Neural cell (in vitro differentiated cells): ENCODE results near the gene PMIS2. TPM values are rescaled to one million over a fixed set of nuclear protein-coding genes. Genes with fewer than 3 reads are reported as not detected.

Experiments
- H2AFZ ChIP-seq: fragments of 200-600, 300-800 bp; sonication (generic), shearing (Covaris generic); 2 replicates; pipeline ENCODE4 v1.6.0; 2014; ENCODE audit warnings: low read depth, mild to moderate bottlenecking, antibody characterized with exemption, low read length, moderate library complexity
- H3F3A ChIP-seq: fragments of 200-600 bp; shearing (Covaris generic); 2 replicates; pipeline ENCODE4 v1.6.1; 2016; ENCODE audit warnings: mild to moderate bottlenecking, moderate library complexity, mixed read lengths, antibody characterized with exemption, low read length; ENCODE audit not compliant: insufficient read depth, poor library complexity, severe bottlenecking
- H3K27ac ChIP-seq: fragments of 200-600, 300-800 bp; sonication (generic), shearing (Covaris generic); 2 replicates; pipeline ENCODE4 v1.5.1; 2014; ENCODE audit warnings: mild to moderate bottlenecking, low read length, moderate library complexity
- H3K27me3 ChIP-seq: fragments of 300-800, 200-600 bp; sonication (generic), shearing (Covaris generic); 2 replicates; pipeline ENCODE4 v1.6.0; 2014; ENCODE audit warnings: mild to moderate bottlenecking, low read depth, low read length, moderate library complexity; ENCODE audit not compliant: insufficient read depth
- H3K36me3 ChIP-seq: fragments of 300-800, 200-600 bp; sonication (generic), shearing (Covaris generic); 2 replicates; pipeline ENCODE4 v1.5.1; 2014; ENCODE audit warnings: mild to moderate bottlenecking, antibody characterized with exemption, low read length, moderate library complexity; ENCODE audit not compliant: insufficient read depth
- H3K4me2 ChIP-seq: fragments of 300-800, 200-600 bp; sonication (generic), shearing (Covaris generic); 2 replicates; pipeline ENCODE4 v1.6.0; 2014; ENCODE audit warnings: mild to moderate bottlenecking, low read length
- H3K4me3 ChIP-seq: fragments of 300-800, 200-600 bp; sonication (generic), shearing (Covaris generic); 2 replicates; pipeline ENCODE4 v1.5.1; 2014; ENCODE audit warnings: mild to moderate bottlenecking, low read length, moderate library complexity
- H3K79me2 ChIP-seq: fragments of 200-600 bp; shearing (Covaris generic); replicated peaks from 2 replicates; pipeline ENCODE4 v1.6.0; 2014; ENCODE audit warnings: mild to moderate bottlenecking, low read length, moderate library complexity; ENCODE audit not compliant: insufficient read depth
- H3K9ac ChIP-seq: fragments of 300-800, 200-600 bp; sonication (generic), shearing (Covaris generic); 2 replicates; pipeline ENCODE4 v1.6.1; 2016; ENCODE audit warnings: mild to moderate bottlenecking, low read length, mixed read lengths
- H3K9me2 ChIP-seq: fragments of 200-600 bp; shearing (Covaris generic); 2 replicates; pipeline ENCODE4 v1.6.1; 2016; ENCODE audit warnings: mild to moderate bottlenecking, low read length, mixed read lengths; ENCODE audit not compliant: insufficient read depth
- H3K9me3 ChIP-seq: fragments of 200-600, 300-800 bp; sonication (generic), shearing (Covaris generic); 2 replicates; pipeline ENCODE4 v1.6.1; 2016; ENCODE audit warnings: mild to moderate bottlenecking, mixed run types, low read length, moderate library complexity, mixed read lengths
- H4K20me1 ChIP-seq: fragments of 200-600 bp; shearing (Covaris generic); 2 replicates; pipeline ENCODE4 v1.6.1; 2016; ENCODE audit warnings: mild to moderate bottlenecking, mixed run types; ENCODE audit not compliant: insufficient read depth
- EP300 ChIP-seq: fragments of 450-650 bp; conservative IDR thresholded peaks from 2 replicates; pipeline ENCODE4 v1.6.1; 2014; ENCODE audit warnings: antibody characterized with exemption, mild to moderate bottlenecking, moderate library complexity; ENCODE audit not compliant: poor library complexity, severe bottlenecking
- EZH2 ChIP-seq: fragments of 200-600, 300-800 bp; shearing (Covaris generic), sonication (generic); IDR thresholded peaks from 2 replicates; pipeline ENCODE4 v1.6.1; 2014; ENCODE audit warnings: antibody characterized with exemption, low read length, borderline replicate concordance, mild to moderate bottlenecking; ENCODE audit not compliant: insufficient read depth, poor library complexity, severe bottlenecking
- MXI1 ChIP-seq: fragments of 450-650 bp; conservative IDR thresholded peaks from 2 replicates; pipeline ENCODE4 v1.6.1; 2014; ENCODE audit warnings: antibody characterized with exemption, mild to moderate bottlenecking; ENCODE audit not compliant: poor library complexity, severe bottlenecking
- POLR2AphosphoS5 ChIP-seq: IDR thresholded peaks from 2 replicates; pipeline ENCODE4 v1.6.1; 2012
- RAD21 ChIP-seq: fragments of 450-650 bp; conservative IDR thresholded peaks from 2 replicates; pipeline ENCODE4 v1.6.1; 2014; ENCODE audit warnings: antibody characterized with exemption, mild to moderate bottlenecking, moderate library complexity
- SMC3 ChIP-seq: fragments of 450-650 bp; conservative IDR thresholded peaks from 2 replicates; pipeline ENCODE4 v1.6.1; 2014; ENCODE audit warnings: antibody characterized with exemption, mild to moderate bottlenecking, moderate library complexity; ENCODE audit not compliant: poor library complexity
- TAF1 ChIP-seq: IDR thresholded peaks from 2 replicates; pipeline ENCODE4 v1.6.1; 2012; ENCODE audit warnings: low read depth
- polyA plus RNA-seq: library from polyadenylated mRNA; depleted of rRNA; stranded (reverse); fragments of >200 nt; gene quantifications from 2 replicates; pipeline ENCODE4 v1.2.3, GENCODE V29; 2014
- TF ChIP-seq, protein P1 (sequence below): fragments of 450-650 bp; IDR thresholded peaks from 2 replicates; pipeline ENCODE4 v1.5.1; 2014; ENCODE audit warnings: antibody characterized with exemption, mild to moderate bottlenecking, moderate library complexity; ENCODE audit not compliant: poor library complexity, severe bottlenecking
- TF ChIP-seq, protein P2 (sequence below): IDR thresholded peaks from 2 replicates; pipeline ENCODE4 v1.6.1; 2012; ENCODE audit warnings: borderline replicate concordance

Gene PMIS2
- polyA plus RNA-seq, 1 donor from 2014 or later, result not detected

DNA sequence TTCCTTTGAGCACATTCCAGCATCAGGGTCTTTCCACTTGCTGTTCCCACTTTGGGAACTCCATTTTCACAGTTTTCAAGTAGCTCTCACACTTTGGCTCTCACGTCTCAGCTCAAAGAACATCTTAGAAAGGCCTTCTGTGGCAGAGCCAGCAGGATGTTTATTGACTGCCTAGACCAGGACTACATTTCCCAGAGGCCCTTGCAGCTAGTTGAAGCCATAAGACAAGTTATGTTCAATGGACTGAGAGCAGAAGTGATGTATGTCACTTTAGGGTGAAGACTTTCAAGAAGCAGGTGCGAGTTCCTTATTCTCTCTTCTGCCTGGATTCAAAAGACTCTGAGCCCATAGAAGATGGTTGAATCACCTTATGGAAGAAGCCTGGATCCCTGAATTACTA lies 22.3 kb downstream of the PMIS2 start:
- H3K9ac ChIP-seq, result no peak overlapping the region
- H3K4me2 ChIP-seq, result no peak overlapping the region
- H3K27ac ChIP-seq, result no peak overlapping the region
- H3K27me3 ChIP-seq, result no peaks in the 10 kb centered on the region
- no peak overlapping the region for H2AFZ ChIP-seq
- TF ChIP-seq TAF1 (no peak), MXI1 (no peak), EP300 (no peak), SMC3 (no peak), POLR2AphosphoS5 (no peak), EZH2 (no peak), RAD21 (no peak)
- TF ChIP-seq, protein P1, sequence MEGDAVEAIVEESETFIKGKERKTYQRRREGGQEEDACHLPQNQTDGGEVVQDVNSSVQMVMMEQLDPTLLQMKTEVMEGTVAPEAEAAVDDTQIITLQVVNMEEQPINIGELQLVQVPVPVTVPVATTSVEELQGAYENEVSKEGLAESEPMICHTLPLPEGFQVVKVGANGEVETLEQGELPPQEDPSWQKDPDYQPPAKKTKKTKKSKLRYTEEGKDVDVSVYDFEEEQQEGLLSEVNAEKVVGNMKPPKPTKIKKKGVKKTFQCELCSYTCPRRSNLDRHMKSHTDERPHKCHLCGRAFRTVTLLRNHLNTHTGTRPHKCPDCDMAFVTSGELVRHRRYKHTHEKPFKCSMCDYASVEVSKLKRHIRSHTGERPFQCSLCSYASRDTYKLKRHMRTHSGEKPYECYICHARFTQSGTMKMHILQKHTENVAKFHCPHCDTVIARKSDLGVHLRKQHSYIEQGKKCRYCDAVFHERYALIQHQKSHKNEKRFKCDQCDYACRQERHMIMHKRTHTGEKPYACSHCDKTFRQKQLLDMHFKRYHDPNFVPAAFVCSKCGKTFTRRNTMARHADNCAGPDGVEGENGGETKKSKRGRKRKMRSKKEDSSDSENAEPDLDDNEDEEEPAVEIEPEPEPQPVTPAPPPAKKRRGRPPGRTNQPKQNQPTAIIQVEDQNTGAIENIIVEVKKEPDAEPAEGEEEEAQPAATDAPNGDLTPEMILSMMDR, result no peak
- TF ChIP-seq, protein P2, sequence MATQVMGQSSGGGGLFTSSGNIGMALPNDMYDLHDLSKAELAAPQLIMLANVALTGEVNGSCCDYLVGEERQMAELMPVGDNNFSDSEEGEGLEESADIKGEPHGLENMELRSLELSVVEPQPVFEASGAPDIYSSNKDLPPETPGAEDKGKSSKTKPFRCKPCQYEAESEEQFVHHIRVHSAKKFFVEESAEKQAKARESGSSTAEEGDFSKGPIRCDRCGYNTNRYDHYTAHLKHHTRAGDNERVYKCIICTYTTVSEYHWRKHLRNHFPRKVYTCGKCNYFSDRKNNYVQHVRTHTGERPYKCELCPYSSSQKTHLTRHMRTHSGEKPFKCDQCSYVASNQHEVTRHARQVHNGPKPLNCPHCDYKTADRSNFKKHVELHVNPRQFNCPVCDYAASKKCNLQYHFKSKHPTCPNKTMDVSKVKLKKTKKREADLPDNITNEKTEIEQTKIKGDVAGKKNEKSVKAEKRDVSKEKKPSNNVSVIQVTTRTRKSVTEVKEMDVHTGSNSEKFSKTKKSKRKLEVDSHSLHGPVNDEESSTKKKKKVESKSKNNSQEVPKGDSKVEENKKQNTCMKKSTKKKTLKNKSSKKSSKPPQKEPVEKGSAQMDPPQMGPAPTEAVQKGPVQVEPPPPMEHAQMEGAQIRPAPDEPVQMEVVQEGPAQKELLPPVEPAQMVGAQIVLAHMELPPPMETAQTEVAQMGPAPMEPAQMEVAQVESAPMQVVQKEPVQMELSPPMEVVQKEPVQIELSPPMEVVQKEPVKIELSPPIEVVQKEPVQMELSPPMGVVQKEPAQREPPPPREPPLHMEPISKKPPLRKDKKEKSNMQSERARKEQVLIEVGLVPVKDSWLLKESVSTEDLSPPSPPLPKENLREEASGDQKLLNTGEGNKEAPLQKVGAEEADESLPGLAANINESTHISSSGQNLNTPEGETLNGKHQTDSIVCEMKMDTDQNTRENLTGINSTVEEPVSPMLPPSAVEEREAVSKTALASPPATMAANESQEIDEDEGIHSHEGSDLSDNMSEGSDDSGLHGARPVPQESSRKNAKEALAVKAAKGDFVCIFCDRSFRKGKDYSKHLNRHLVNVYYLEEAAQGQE, result no peak
- H3K9me2 ChIP-seq, result no peaks in the 10 kb centered on the region
- H3K79me2 ChIP-seq, result no peaks in the 10 kb centered on the region
- H3K4me3 ChIP-seq, result no peak overlapping the region
- H4K20me1 ChIP-seq, result no peaks in the 10 kb centered on the region
- no peaks in the 10 kb centered on the region for H3K36me3 ChIP-seq
- no peaks in the 10 kb centered on the region for H3F3A ChIP-seq
- H3K9me3 ChIP-seq, result no peaks in the 10 kb centered on the region

DNA sequence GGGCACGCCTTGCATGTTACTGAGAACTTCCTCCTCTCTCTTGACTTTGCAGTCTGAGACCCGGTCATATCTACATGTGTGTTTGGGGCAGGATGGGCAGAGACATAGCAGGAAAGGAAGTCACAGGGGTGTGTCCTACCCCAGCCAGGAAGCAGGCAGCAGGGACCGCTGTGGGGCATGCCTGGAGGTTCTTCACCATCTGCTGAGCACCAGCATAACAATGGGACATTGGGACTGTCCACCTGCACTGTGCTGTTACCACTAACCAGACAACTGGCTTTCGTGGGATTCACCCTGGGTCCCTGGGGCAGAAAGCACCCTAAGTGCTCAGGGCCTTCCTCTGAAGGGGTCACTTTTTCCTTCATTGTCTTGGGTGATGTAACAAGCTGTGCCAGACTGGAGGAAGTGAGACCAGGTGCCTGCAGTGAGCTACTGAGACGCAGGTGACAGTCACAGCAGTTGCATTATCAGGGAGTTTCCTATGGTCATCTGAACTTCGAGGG lies 23.9 kb downstream of the PMIS2 start:
- Histone ChIP-seq H3K36me3 (no peaks in the 10 kb centered on the region), H3K9me3 (no peaks in the 10 kb centered on the region), H3K4me3 (no peak overlapping the region), H3K79me2 (no peaks in the 10 kb centered on the region), H3F3A (no peaks in the 10 kb centered on the region), H3K27ac (no peak overlapping the region), H3K9me2 (no peaks in the 10 kb centered on the region), H3K4me2 (no peak overlapping the region), H3K9ac (no peak overlapping the region), H2AFZ (no peak overlapping the region), H3K27me3 (no peaks in the 10 kb centered on the region), H4K20me1 (no peaks in the 10 kb centered on the region)
- TF ChIP-seq POLR2AphosphoS5, result no peak
- TF ChIP-seq EZH2, result no peak
- TF ChIP-seq, protein P2, result no peak
- TF ChIP-seq SMC3, result no peak
- TF ChIP-seq MXI1, result no peak
- TF ChIP-seq RAD21, result no peak
- no peak for TF ChIP-seq TAF1
- no peak for TF ChIP-seq EP300
- TF ChIP-seq, protein P1, result no peak
